Panc1 (cell line): Measurements from ENCODE around the gene LRRTM3. TPM values are rescaled to one million over a fixed set of nuclear protein-coding genes. Genes with fewer than 3 reads are reported as not detected.

Experiments used
- ATAC-seq: fragments of 200-7000 bp; cut with Tn5 transposase; 2 replicates; pipeline ENCODE4 v1.9.1; 2020; ENCODE audit warnings: mild to moderate bottlenecking, moderate library complexity
- BruUV-seq: library from RNA; stranded (reverse); fragments of 400-500 nt; replicated peaks from 2 replicates; lab custom pipeline; 2021; lab: Mats Ljungman, UMichigan
- CTCF ChIA-PET: fragments of 300-600 bp; sonication (Branson Sonifier 250); formaldehyde crosslinking; loops from one replicate; lab custom pipeline; 2022; ENCODE audit warnings: antibody characterized with exemption; lab: Charles Lee
- POLR2A ChIA-PET: fragments of 300-600 bp; sonication (Branson Sonifier 250); formaldehyde crosslinking; loops from one replicate; lab custom pipeline; 2022; ENCODE audit warnings: antibody characterized with exemption; lab: Charles Lee
- DNase-seq: peaks from one replicate; pipeline ENCODE4 v3.0.0-alpha.2; 2010; ENCODE audit warnings: low read depth, low spot score
- H3K27ac ChIP-seq: 2 replicates; pipeline ENCODE4 v1.5.1; 2011; ENCODE audit warnings: mild to moderate bottlenecking, low read length, inconsistent platforms
- H3K27me3 ChIP-seq: fragments of 200-500 bp; sonication (Bioruptor generic); 2 replicates; pipeline ENCODE4 v1.6.0; 2014; ENCODE audit warnings: low read length, inconsistent platforms; ENCODE audit not compliant: control insufficient read depth, insufficient read depth
- H3K36me3 ChIP-seq: fragments of 200-500 bp; sonication (Bioruptor generic); 2 replicates; pipeline ENCODE4 v1.5.1; 2014; ENCODE audit warnings: inconsistent platforms, mild to moderate bottlenecking, low read length, moderate library complexity; ENCODE audit not compliant: control insufficient read depth, insufficient read depth
- H3K4me1 ChIP-seq: 2 replicates; pipeline ENCODE4 v1.5.1; 2011; ENCODE audit warnings: inconsistent platforms, mild to moderate bottlenecking, low read length, moderate library complexity; ENCODE audit not compliant: control insufficient read depth, insufficient read depth
- H3K4me3 ChIP-seq, 2 experiments: 2 replicates each; pipeline ENCODE4 v1.5.1; 2011 to 2012; ENCODE audit warnings: low read depth in 2 of 2, low read length in 2 of 2, mild to moderate bottlenecking in 2 of 2, inconsistent platforms in 1 of 2, moderate library complexity in 1 of 2
- H3K9me3 ChIP-seq: fragments of 200-500 bp; sonication (Bioruptor generic); 2 replicates; pipeline ENCODE4 v1.5.1; 2014; ENCODE audit warnings: low read depth, mild to moderate bottlenecking, inconsistent platforms, low read length, moderate library complexity; ENCODE audit not compliant: control insufficient read depth, insufficient read depth
- POLR2AphosphoS5 ChIP-seq: IDR thresholded peaks from 2 replicates; pipeline ENCODE4 v1.6.1; 2012; ENCODE audit warnings: mild to moderate bottlenecking, low read depth, low read length, moderate library complexity
- SIN3A ChIP-seq: IDR thresholded peaks from 2 replicates; pipeline ENCODE4 v1.6.1; 2012; ENCODE audit warnings: low read depth, mild to moderate bottlenecking, low read length, moderate library complexity, borderline replicate concordance; ENCODE audit not compliant: insufficient read depth
- TCF7L2 ChIP-seq: IDR thresholded peaks from 2 replicates; pipeline ENCODE4 v1.6.1; 2011; ENCODE audit warnings: mild to moderate bottlenecking, low read depth, low read length, inconsistent platforms
- in situ Hi-C: cut with HindIII; loops from 2 replicates; pipeline ENCODE4 v1.10.0; 2016; ENCODE audit warnings: low sequenced_read_pairs, low pct_unique_long_range_greater_than_20kb
- intact Hi-C: fragments of 100-400 bp; cut with micrococcal nuclease; formaldehyde crosslinking; loops from one replicate; pipeline ENCODE4 v1.10.0; 2022; ENCODE audit not compliant: unreplicated experiment
- total RNA-seq: library from RNA; stranded (reverse); gene quantifications from one replicate; pipeline ENCODE4 v1.2.1, GENCODE V29; 2021; ENCODE audit not compliant: unreplicated experiment
- TF ChIP-seq, protein P1 (sequence below), 2 experiments: IDR thresholded peaks; 2 replicates each; pipeline ENCODE4 v1.6.1; 2011 to 2012; ENCODE audit warnings: low read depth in 2 of 2, control low read depth in 1 of 2, low read length in 1 of 2, mild to moderate bottlenecking in 1 of 2, moderate library complexity in 1 of 2; ENCODE audit not compliant: insufficient read depth in 1 of 2
- TF ChIP-seq, protein P2 (sequence below): fragments of 450-650 bp; IDR thresholded peaks from 2 replicates; pipeline ENCODE4 v1.5.1; 2017; ENCODE audit warnings: mild to moderate bottlenecking

Gene LRRTM3
- total RNA-seq, 1 experiment from 2014 or later: 0.10 TPM

DNA sequence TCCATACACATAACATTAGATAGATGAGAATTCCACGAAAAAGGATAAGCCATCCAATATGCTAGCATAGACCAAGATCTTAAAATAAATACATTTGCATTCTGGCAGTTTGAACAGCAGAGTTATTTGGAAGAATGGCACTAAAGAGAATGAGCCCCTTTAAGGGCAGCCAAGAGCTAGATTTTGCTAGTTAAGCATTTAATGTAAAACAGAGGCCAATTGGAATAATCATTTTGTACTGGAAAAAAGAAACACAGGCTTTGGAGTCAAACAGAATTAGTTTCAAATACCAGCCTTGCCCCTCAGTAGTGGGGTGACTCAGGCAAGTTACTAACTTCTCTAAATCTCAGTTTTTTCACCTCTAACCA lies 56.2 kb downstream of the LRRTM3 start:
- DNase-seq (no peak), ATAC-seq (no peak)
- intact Hi-C loops: no loop called here
- BruUV-seq: no TSS peak
- ChIA-PET POLR2A (no interaction called here), CTCF (no interaction called here)
- in situ Hi-C loops: no loop called here
- H3K27ac ChIP-seq: no peak overlapping the region
- H3K4me1 ChIP-seq: no peaks in the 10 kb centered on the region
- no peaks in the 10 kb centered on the region for H3K9me3 ChIP-seq
- no peaks in the 10 kb centered on the region for H3K27me3 ChIP-seq
- no peak for TF ChIP-seq SIN3A
- TF ChIP-seq, protein P1, sequence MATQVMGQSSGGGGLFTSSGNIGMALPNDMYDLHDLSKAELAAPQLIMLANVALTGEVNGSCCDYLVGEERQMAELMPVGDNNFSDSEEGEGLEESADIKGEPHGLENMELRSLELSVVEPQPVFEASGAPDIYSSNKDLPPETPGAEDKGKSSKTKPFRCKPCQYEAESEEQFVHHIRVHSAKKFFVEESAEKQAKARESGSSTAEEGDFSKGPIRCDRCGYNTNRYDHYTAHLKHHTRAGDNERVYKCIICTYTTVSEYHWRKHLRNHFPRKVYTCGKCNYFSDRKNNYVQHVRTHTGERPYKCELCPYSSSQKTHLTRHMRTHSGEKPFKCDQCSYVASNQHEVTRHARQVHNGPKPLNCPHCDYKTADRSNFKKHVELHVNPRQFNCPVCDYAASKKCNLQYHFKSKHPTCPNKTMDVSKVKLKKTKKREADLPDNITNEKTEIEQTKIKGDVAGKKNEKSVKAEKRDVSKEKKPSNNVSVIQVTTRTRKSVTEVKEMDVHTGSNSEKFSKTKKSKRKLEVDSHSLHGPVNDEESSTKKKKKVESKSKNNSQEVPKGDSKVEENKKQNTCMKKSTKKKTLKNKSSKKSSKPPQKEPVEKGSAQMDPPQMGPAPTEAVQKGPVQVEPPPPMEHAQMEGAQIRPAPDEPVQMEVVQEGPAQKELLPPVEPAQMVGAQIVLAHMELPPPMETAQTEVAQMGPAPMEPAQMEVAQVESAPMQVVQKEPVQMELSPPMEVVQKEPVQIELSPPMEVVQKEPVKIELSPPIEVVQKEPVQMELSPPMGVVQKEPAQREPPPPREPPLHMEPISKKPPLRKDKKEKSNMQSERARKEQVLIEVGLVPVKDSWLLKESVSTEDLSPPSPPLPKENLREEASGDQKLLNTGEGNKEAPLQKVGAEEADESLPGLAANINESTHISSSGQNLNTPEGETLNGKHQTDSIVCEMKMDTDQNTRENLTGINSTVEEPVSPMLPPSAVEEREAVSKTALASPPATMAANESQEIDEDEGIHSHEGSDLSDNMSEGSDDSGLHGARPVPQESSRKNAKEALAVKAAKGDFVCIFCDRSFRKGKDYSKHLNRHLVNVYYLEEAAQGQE (IDR thresholded peaks at IDR 0.05; ENCODE audit: insufficient read depth in 1 of 2, low read depth in 2 of 2, low read length in 1 of 2): no peak
- TF ChIP-seq, protein P2, sequence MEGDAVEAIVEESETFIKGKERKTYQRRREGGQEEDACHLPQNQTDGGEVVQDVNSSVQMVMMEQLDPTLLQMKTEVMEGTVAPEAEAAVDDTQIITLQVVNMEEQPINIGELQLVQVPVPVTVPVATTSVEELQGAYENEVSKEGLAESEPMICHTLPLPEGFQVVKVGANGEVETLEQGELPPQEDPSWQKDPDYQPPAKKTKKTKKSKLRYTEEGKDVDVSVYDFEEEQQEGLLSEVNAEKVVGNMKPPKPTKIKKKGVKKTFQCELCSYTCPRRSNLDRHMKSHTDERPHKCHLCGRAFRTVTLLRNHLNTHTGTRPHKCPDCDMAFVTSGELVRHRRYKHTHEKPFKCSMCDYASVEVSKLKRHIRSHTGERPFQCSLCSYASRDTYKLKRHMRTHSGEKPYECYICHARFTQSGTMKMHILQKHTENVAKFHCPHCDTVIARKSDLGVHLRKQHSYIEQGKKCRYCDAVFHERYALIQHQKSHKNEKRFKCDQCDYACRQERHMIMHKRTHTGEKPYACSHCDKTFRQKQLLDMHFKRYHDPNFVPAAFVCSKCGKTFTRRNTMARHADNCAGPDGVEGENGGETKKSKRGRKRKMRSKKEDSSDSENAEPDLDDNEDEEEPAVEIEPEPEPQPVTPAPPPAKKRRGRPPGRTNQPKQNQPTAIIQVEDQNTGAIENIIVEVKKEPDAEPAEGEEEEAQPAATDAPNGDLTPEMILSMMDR: no peak
- TF ChIP-seq POLR2AphosphoS5: no peak
- no peak for TF ChIP-seq TCF7L2
- H3K4me3 ChIP-seq: no peak overlapping the region
- no peaks in the 10 kb centered on the region for H3K36me3 ChIP-seq

DNA sequence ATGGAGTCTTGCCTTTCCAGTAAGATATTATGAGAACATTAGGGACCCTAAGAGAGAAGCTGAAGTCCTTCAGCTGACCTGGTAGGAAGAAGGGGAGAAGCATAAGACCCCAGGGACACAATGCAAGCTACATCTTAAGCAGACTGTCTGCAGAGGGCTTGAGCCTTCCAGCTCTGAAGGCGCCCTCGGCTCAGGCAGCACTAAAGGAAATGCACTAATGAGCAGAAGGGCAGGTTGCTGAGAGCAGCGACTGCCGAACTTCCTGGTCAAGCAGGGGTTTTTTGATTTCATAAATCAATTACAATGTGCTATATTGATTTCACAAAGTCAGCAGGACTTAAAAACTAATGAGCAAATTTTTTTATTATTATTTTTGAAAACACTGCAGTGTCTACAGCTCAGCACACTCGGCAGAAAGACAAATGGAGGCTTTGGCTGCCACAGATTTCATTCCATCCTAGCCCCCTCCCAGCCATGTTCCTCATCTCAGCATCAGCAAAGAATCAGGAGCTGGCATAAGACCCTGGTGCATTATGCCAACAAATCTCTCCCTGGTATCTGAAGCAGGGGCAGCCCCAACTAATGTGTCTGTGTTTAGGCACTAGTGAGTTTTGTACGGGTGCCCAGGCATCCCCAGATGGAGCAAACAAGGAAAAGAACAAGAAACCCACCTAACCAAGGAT lies 57.1 kb downstream of the LRRTM3 start:
- Histone ChIP-seq H3K27me3 (no peaks in the 10 kb centered on the region), H3K27ac (no peak overlapping the region), H3K36me3 (no peaks in the 10 kb centered on the region), H3K4me1 (no peaks in the 10 kb centered on the region), H3K4me3 (no peak overlapping the region), H3K9me3 (no peaks in the 10 kb centered on the region)
- TF ChIP-seq, protein P1 (IDR thresholded peaks at IDR 0.05; ENCODE audit: insufficient read depth in 1 of 2, low read depth in 2 of 2, low read length in 1 of 2): no peak
- TF ChIP-seq, protein P2: no peak
- TF ChIP-seq SIN3A (no peak), TCF7L2 (no peak), POLR2AphosphoS5 (no peak)
- in situ Hi-C loops (no loop called here), intact Hi-C loops (no loop called here)
- POLR2A ChIA-PET: no interaction called here
- no peak for DNase-seq
- no TSS peak for BruUV-seq
- no peak for ATAC-seq
- CTCF ChIA-PET: no interaction called here
